ENCODE results near the gene ZBTB7C.

DNA sequence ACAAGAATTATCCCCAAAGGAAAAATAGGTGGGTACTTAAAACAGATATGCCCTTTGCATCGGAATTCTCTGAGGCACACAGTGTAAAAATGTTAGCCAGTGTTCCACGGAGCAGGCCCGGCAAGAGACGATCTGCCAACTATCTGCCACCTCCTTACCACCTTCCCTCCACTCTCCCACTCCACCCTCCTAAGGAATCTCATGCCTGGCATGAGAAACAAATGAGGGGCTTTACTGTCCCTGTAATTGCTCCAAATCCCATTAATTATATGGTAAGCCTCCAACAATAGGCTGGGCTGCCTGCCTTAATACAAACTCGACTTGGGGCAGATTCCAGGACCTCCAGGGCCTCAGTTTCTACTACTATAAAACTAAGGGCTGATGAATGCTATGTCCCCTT, 102.3 kb downstream of the ZBTB7C start:
- TF ChIP-seq EP300 (IDR thresholded peaks at IDR 0.05; ENCODE audit: borderline replicate concordance in 1 of 2, low read depth in 1 of 2, low read length in 1 of 2) (no peak), CTCF (IDR thresholded peaks at IDR 0.05) (no peak), MXI1 (IDR thresholded peaks at IDR 0.05; ENCODE audit: low read depth, low read length) (no peak), SIN3A (IDR thresholded peaks at IDR 0.05; ENCODE audit: borderline replicate concordance, low read depth, low read length) (no peak), YY1 (IDR thresholded peaks at IDR 0.05; ENCODE audit: low read depth) (no peak), POLR2AphosphoS5 (IDR thresholded peaks at IDR 0.05; ENCODE audit: low read depth, low read length) (no peak), SMC3 (IDR thresholded peaks at IDR 0.05; ENCODE audit: low read depth, low read length) (no peak)
- TF ChIP-seq, protein P1, sequence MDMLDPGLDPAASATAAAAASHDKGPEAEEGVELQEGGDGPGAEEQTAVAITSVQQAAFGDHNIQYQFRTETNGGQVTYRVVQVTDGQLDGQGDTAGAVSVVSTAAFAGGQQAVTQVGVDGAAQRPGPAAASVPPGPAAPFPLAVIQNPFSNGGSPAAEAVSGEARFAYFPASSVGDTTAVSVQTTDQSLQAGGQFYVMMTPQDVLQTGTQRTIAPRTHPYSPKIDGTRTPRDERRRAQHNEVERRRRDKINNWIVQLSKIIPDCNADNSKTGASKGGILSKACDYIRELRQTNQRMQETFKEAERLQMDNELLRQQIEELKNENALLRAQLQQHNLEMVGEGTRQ (IDR thresholded peaks at IDR 0.05; ENCODE audit: borderline replicate concordance, low read depth, low read length): no peak

Measured in SK-N-SH (cell line).